Endothelial cell (in vitro differentiated cells): ENCODE results near the gene SEPTIN10. TPM values are rescaled to one million over a fixed set of nuclear protein-coding genes. Genes with fewer than 3 reads are reported as not detected.

Source experiments
- DNase-seq: peaks from one replicate; pipeline ENCODE4 v3.0.0; 2021; ENCODE audit warnings: low spot score
- H3K27ac Mint-ChIP-seq: one replicate; pipeline ENCODE4 v1.8.0; 2021; ENCODE audit warnings: mixed read lengths, inconsistent platforms; ENCODE audit not compliant: unreplicated experiment
- H3K27me3 Mint-ChIP-seq: one replicate; pipeline ENCODE4 v1.8.0; 2021; ENCODE audit warnings: mild to moderate bottlenecking, moderate library complexity, mixed read lengths, inconsistent platforms; ENCODE audit not compliant: unreplicated experiment
- H3K36me3 Mint-ChIP-seq: one replicate; pipeline ENCODE4 v1.8.0; 2021; ENCODE audit warnings: mild to moderate bottlenecking, low read depth, mixed read lengths, inconsistent platforms; ENCODE audit not compliant: unreplicated experiment
- H3K4me1 Mint-ChIP-seq: one replicate; pipeline ENCODE4 v1.8.0; 2021; ENCODE audit warnings: mild to moderate bottlenecking, mixed read lengths, inconsistent platforms; ENCODE audit not compliant: unreplicated experiment
- H3K4me3 Mint-ChIP-seq: one replicate; pipeline ENCODE4 v1.8.0; 2021; ENCODE audit warnings: mild to moderate bottlenecking, mixed read lengths, inconsistent platforms; ENCODE audit not compliant: unreplicated experiment
- H3K9me3 Mint-ChIP-seq: one replicate; pipeline ENCODE4 v1.8.0; 2021; ENCODE audit warnings: mixed read lengths, inconsistent platforms; ENCODE audit not compliant: unreplicated experiment
- total RNA-seq: library from RNA; stranded (reverse); fragmentation: NEBNext Ultra II Directional; extraction: Animal tissue kit (Norgen Biotek cat#: 25700); gene quantifications from one replicate; pipeline ENCODE4 v1.2.1, GENCODE V29; 2021; ENCODE audit not compliant: unreplicated experiment
- TF ChIP-seq, protein P1 (sequence below): fragments of 200-600 bp; sonication (generic); IDR thresholded peaks from one replicate; pipeline ENCODE4 v1.5.0; 2021; ENCODE audit warnings: antibody characterized with exemption; ENCODE audit not compliant: unreplicated experiment

SEPTIN10 gene
- total RNA-seq, 1 donor from 2014 or later: 69.8 TPM

GRCh38 chr2:109516445-109517117 lies 97.2 kb downstream of the SEPTIN10 start:
- peaks cover 6% of the 10 kb centered on the region for H3K27me3 Mint-ChIP-seq
- no peaks in the 10 kb centered on the region for H3K36me3 Mint-ChIP-seq
- H3K4me1 Mint-ChIP-seq: no peaks in the 10 kb centered on the region
- H3K4me3 Mint-ChIP-seq: no peak overlapping the region
- TF ChIP-seq, protein P1, sequence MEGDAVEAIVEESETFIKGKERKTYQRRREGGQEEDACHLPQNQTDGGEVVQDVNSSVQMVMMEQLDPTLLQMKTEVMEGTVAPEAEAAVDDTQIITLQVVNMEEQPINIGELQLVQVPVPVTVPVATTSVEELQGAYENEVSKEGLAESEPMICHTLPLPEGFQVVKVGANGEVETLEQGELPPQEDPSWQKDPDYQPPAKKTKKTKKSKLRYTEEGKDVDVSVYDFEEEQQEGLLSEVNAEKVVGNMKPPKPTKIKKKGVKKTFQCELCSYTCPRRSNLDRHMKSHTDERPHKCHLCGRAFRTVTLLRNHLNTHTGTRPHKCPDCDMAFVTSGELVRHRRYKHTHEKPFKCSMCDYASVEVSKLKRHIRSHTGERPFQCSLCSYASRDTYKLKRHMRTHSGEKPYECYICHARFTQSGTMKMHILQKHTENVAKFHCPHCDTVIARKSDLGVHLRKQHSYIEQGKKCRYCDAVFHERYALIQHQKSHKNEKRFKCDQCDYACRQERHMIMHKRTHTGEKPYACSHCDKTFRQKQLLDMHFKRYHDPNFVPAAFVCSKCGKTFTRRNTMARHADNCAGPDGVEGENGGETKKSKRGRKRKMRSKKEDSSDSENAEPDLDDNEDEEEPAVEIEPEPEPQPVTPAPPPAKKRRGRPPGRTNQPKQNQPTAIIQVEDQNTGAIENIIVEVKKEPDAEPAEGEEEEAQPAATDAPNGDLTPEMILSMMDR: peak; percentile 45
- no peaks in the 10 kb centered on the region for H3K9me3 Mint-ChIP-seq
- DNase-seq: peak; percentile 86
- no peak overlapping the region for H3K27ac Mint-ChIP-seq

DNA sequence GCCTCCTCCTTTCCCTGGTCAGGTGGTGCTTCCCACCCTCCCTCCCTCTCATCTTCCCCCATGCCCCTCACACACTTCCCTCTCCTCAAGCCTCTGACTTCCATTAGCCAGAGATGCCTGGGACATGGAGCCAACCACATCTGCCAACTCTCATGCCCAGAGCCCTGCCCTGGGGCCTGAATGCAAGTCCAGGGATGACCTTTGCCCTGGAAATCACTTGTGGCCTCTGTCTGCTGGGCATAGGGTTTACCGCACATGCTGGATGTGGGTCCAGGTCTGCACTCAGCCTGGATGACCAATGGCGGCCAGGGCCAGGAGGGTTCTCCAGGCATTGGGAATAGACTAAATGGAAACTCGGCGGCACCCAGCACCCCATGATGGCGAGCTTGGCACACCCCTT lies 98.9 kb downstream of the SEPTIN10 start:
- no peak for DNase-seq
- H3K27me3 Mint-ChIP-seq: peaks cover 7% of the 10 kb centered on the region
- TF ChIP-seq, protein P1: no peak
- peaks cover under 1% of the 10 kb centered on the region for H3K36me3 Mint-ChIP-seq
- no peak overlapping the region for H3K4me3 Mint-ChIP-seq
- peaks cover 2% of the 10 kb centered on the region for H3K4me1 Mint-ChIP-seq
- no peaks in the 10 kb centered on the region for H3K9me3 Mint-ChIP-seq
- H3K27ac Mint-ChIP-seq: no peak overlapping the region

DNA sequence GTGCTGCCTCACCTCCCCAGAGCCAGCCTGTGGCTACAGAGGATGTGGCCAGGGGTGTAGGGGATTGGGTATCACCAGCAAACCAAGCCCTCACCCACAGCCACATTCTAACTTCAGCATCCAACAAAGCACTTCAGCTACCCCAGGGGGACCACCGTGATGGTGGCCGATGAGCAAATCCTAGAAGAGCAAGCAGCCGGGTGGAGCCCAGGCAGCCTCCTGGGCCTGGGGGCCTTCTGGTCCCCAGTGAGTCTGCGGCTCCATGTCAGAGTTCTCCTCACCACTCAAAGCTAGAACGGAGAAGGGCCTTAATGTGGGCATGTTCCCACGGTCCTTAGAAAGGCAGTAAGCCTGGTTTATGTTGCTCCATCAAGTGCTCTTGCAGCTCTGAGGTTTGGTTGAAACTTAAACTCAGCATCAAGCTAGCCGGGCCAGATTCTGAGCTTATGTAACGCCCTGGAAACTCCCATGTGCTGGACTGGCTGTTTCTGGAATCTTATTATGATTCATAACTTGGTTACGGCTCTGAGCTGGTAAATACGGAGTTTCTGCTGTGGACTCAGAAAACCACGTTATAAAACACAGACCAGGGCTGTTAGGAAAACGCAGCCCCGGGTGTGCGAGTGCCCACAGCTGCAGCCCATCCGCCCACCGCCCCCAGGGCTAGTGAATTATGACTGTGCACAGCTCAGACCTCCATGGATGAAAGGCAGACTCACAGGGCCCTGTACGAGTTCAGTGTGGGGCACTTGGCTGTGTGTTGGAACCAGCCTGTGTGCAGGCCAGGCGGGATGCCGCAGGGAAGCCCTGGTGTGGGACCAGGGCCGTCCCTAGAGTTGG lies 99.8 kb downstream of the SEPTIN10 start:
- H3K27ac Mint-ChIP-seq: no peak overlapping the region
- no peak overlapping the region for H3K4me3 Mint-ChIP-seq
- no peak for DNase-seq
- TF ChIP-seq, protein P1: no peak
- H3K9me3 Mint-ChIP-seq: no peaks in the 10 kb centered on the region
- H3K27me3 Mint-ChIP-seq: peaks cover 7% of the 10 kb centered on the region
- peaks cover 5% of the 10 kb centered on the region for H3K36me3 Mint-ChIP-seq
- H3K4me1 Mint-ChIP-seq: peaks cover 6% of the 10 kb centered on the region

DNA sequence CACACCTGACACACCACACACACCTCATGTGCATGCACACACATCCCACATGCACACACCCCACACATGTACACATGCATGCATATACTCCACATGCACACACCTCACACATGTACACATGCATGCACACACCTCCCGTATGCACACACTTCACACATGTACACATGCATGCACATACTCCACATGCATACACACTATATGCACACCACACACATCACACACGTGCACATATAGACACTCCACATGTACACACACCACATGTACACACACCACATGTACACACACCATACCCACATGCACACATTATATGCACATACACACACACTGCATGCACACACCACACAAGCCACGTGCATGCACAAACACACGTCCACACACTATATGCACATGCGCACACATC lies 100.5 kb downstream of the SEPTIN10 start:
- peaks cover 5% of the 10 kb centered on the region for H3K36me3 Mint-ChIP-seq
- H3K4me1 Mint-ChIP-seq: peaks cover 6% of the 10 kb centered on the region
- H3K27ac Mint-ChIP-seq: no peak overlapping the region
- H3K4me3 Mint-ChIP-seq: no peak overlapping the region
- H3K27me3 Mint-ChIP-seq: peaks cover 11% of the 10 kb centered on the region
- TF ChIP-seq, protein P1: no peak
- H3K9me3 Mint-ChIP-seq: no peaks in the 10 kb centered on the region
- no peak for DNase-seq

DNA sequence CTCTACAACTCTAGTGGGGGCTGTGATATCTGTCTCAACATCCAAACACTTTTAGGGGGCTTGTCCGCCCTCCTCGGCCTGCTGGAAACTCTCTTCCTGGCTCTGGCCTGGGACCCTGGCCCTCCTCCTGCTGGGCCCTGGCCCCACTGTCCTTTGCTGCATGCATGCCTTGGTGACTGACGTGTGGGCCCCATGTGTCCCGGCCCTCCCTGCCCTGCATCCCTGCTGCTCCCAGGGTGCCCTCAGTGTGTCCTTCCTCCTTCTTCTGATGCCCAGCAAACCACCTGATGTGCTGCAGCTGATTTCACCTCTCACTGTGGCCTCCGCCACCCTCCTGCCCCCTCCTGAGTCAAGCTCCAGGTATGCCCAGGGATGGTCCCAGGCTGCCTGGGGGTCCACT lies 101.7 kb downstream of the SEPTIN10 start:
- no peak overlapping the region for H3K4me3 Mint-ChIP-seq
- H3K27ac Mint-ChIP-seq: no peak overlapping the region
- peaks cover 5% of the 10 kb centered on the region for H3K36me3 Mint-ChIP-seq
- TF ChIP-seq, protein P1: no peak
- H3K4me1 Mint-ChIP-seq: peaks cover 6% of the 10 kb centered on the region
- no peak for DNase-seq
- H3K9me3 Mint-ChIP-seq: no peaks in the 10 kb centered on the region
- peaks cover 9% of the 10 kb centered on the region for H3K27me3 Mint-ChIP-seq
